PC-3 (cell line): ENCODE data around the gene PLA2G4F.

Experiments
- EZH2 ChIP-seq: fragments of 300-600 bp; sonication (generic); IDR thresholded peaks from one replicate; pipeline ENCODE4 v1.6.1; 2017; ENCODE audit warnings: antibody characterized with exemption, mild to moderate bottlenecking, low read length; ENCODE audit not compliant: unreplicated experiment
- TF ChIP-seq, protein P1 (sequence below): fragments of 300-600 bp; sonication (generic); conservative IDR thresholded peaks from 2 replicates; pipeline ENCODE4 v1.5.1; 2017; ENCODE audit warnings: antibody characterized with exemption, low read depth, mild to moderate bottlenecking, low read length

DNA sequence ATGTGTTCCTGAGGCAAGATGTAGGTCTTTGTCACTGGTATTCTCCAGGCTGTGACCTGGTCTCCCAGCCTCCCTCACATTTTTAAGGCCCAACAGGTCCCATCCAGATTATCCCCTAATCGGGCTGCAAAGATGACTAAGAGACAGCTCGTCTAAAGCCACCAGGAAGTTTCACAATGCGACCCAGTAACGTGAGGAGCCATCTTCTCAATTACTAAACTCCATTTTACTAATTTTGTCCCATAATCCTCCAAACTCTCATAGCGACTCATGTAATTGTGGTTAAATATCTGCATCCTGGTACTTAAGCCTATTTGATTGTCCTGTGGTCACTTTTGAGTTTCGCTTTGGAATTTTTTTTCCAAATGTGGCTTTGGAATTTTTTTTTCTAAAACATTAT is 8.7 kb upstream of the PLA2G4F start:
- TF ChIP-seq, protein P1, sequence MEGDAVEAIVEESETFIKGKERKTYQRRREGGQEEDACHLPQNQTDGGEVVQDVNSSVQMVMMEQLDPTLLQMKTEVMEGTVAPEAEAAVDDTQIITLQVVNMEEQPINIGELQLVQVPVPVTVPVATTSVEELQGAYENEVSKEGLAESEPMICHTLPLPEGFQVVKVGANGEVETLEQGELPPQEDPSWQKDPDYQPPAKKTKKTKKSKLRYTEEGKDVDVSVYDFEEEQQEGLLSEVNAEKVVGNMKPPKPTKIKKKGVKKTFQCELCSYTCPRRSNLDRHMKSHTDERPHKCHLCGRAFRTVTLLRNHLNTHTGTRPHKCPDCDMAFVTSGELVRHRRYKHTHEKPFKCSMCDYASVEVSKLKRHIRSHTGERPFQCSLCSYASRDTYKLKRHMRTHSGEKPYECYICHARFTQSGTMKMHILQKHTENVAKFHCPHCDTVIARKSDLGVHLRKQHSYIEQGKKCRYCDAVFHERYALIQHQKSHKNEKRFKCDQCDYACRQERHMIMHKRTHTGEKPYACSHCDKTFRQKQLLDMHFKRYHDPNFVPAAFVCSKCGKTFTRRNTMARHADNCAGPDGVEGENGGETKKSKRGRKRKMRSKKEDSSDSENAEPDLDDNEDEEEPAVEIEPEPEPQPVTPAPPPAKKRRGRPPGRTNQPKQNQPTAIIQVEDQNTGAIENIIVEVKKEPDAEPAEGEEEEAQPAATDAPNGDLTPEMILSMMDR: no peak
- no peak for TF ChIP-seq EZH2
